ENCODE measurements around the gene STXBP5.

- TF ChIP-seq CTCF (IDR thresholded peaks at IDR 0.05): no peak
- TF ChIP-seq POLR2A (IDR thresholded peaks at IDR 0.05): no peak
These were observed 660 bp downstream of the STXBP5 start for GRCh38 chr6:147204843-147205311.

All from lower leg skin (tissue), 3 donors.